GM19023 (cell line): Measurements from ENCODE around the gene NAV2.

ENCODE experiments used
- ATAC-seq: cut with Tn5 transposase; IDR thresholded peaks from one replicate; pipeline ENCODE4 v1.9.1; 2021; ENCODE audit warnings: mild to moderate bottlenecking, moderate library complexity; ENCODE audit not compliant: unreplicated experiment

Gene NAV2

GRCh38 chr11:19712281-19713195 lies at the start of gene NAV2:
TSS of gene NAV2 (plus strand) at chr11:19712837. CDS start at chr11:19713696, 859 bp downstream.
- ATAC-seq: peak; percentile 99

GRCh38 chr11:19663206-19663605 lies 49.4 kb upstream of the NAV2 start:
- no peak for ATAC-seq

GRCh38 chr11:19664886-19665548 lies 47.6 kb upstream of the NAV2 start:
- ATAC-seq: no peak

- ATAC-seq: no peak
These were observed 45.7 kb upstream of the NAV2 start for GRCh38 chr11:19666951-19667350.

- ATAC-seq: no peak
These were observed 43.1 kb upstream of the NAV2 start for GRCh38 chr11:19669511-19669910.

- no peak for ATAC-seq
These were observed 42.4 kb upstream of the NAV2 start for GRCh38 chr11:19670030-19670791.

GRCh38 chr11:19672586-19673206 lies 39.9 kb upstream of the NAV2 start:
- ATAC-seq: no peak

- ATAC-seq: no peak
These were observed 38.5 kb upstream of the NAV2 start for GRCh38 chr11:19673924-19674729.

GRCh38 chr11:19674836-19675235 lies 37.8 kb upstream of the NAV2 start:
- no peak for ATAC-seq

GRCh38 chr11:19675397-19675796 lies 37.2 kb upstream of the NAV2 start:
- ATAC-seq: no peak

- no peak for ATAC-seq
These were observed 35.9 kb upstream of the NAV2 start for GRCh38 chr11:19676475-19677380.

GRCh38 chr11:19677381-19678080 lies 35.1 kb upstream of the NAV2 start:
- ATAC-seq: no peak

GRCh38 chr11:19679952-19680828 lies 32.4 kb upstream of the NAV2 start:
- no peak for ATAC-seq

GRCh38 chr11:19680829-19681368 lies 31.7 kb upstream of the NAV2 start:
- ATAC-seq: no peak

- ATAC-seq: no peak
These were observed 29.4 kb upstream of the NAV2 start for GRCh38 chr11:19683141-19683805.

GRCh38 chr11:19683862-19684491 lies 28.7 kb upstream of the NAV2 start:
- no peak for ATAC-seq
